Transverse colon (tissue), 3 donors: ENCODE results near the gene GABBR2.

Source experiments
- POLR2A ChIP-seq: fragments of 450-650 bp; IDR thresholded peaks from one replicate; pipeline ENCODE4 v1.6.1; 2016; ENCODE audit warnings: antibody characterized with exemption, mild to moderate bottlenecking, moderate library complexity
- TF ChIP-seq, protein P1 (sequence below), 5 experiments: fragments of 200-600 bp in 3 of 5; fragments of 450-650 bp in 2 of 5; sonication (generic) in 3 of 5; IDR thresholded peaks; 1 replicate in 2 of 5; 2 replicates in 3 of 5; pipeline ENCODE4 v1.5.1; 2016 to 2017; ENCODE audit warnings: antibody characterized with exemption in 5 of 5, inconsistent platforms in 3 of 5, mild to moderate bottlenecking in 2 of 5, moderate library complexity in 1 of 5

- TF ChIP-seq POLR2A: no peak
- TF ChIP-seq, protein P1, sequence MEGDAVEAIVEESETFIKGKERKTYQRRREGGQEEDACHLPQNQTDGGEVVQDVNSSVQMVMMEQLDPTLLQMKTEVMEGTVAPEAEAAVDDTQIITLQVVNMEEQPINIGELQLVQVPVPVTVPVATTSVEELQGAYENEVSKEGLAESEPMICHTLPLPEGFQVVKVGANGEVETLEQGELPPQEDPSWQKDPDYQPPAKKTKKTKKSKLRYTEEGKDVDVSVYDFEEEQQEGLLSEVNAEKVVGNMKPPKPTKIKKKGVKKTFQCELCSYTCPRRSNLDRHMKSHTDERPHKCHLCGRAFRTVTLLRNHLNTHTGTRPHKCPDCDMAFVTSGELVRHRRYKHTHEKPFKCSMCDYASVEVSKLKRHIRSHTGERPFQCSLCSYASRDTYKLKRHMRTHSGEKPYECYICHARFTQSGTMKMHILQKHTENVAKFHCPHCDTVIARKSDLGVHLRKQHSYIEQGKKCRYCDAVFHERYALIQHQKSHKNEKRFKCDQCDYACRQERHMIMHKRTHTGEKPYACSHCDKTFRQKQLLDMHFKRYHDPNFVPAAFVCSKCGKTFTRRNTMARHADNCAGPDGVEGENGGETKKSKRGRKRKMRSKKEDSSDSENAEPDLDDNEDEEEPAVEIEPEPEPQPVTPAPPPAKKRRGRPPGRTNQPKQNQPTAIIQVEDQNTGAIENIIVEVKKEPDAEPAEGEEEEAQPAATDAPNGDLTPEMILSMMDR (IDR thresholded peaks at IDR 0.05): no peak
Measured at GRCh38 chr9:98702340-98702739, 6.4 kb downstream of the GABBR2 start.
